NCI-H345 (cell line): Measurements from ENCODE around the gene PLOD3.

Experiments
- DNase-seq: peaks from one replicate; lab custom pipeline; 2025; lab: John Stamatoyannopoulos, UW

The PLOD3 gene

DNA sequence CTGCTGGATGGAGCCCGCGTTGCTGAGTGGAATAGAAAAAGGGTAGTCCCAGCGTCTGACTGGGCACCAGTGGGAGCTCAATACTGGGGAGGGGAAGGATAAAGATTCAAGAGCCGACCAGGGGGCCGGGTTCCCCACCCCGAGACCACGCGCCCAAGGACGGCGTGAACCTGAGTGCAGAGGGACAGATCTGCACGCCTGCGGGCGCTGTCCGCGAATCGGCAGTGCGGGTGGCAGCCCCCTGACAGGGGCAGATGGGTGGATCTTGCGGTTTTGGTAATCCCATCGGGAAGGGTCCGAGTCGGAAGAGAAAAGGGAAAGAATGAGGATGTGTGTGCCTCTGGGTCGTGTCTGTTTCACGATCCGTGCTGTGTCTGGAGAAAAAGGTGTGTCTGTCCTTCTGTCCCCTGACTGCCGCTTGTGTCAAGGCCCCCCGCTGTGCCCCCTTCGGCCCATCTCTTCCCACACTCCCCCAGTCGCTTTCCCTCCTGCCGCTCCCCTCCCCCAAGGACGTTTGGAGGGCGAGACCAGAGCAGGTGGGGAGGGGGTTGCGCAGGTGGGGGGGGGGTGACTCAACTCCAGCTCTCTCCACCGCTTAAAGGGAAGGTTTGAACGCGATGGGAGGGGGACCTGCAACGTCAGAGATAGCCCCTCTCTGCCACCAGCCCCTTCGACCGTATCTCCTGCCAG, 51.3 kb downstream of the PLOD3 start:
- no peak for DNase-seq

DNA sequence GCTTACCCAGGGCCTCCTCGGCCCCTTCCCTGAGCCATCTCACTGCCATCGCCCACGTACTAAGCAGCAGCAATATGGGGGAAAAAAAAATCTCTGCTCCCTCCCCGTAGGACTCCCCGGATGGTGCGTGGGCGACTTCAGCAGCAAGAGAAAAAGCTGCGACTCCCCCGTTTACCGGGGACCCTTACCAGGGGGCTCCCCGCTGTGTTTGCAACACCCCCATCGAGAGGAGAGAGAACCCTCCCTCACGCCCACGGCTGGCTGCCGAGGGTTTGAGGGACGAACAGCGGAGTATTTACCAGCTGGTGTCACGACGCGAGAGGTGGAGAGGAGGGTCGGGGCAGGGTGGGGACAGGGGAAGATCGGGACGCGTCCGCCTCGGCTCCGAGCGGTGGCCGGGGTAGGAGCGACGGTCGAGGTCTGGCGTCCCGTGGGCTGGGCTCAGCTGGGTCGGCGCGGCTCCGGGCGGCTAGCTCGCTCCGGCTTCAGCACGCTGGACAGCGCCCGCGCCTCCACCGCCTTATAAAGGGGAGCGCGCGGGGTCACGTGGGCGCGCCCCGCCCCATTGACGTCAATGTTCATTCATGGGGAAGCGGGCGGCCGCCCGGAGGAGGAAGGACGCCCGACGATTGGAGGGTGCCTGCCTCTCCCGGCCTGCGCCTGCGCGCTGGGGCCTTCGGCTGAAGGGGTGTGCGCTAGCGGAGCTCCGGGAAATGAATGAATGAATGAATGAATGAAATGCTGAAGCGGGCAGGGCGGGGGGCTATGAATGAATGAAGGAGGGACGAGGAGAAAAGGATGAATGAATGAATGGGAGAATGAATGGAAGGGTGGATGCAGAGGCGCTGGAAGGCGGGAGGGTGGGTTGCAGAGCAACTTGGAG, 52.1 kb downstream of the PLOD3 start, which contains the start of gene VGF:
Gene VGF (minus strand): TSS at position 495 of the 883 bp plus-strand sequence. CDS start 726 bp downstream, outside the sequence.
- peak; percentile 95 for DNase-seq

- no peak for DNase-seq
Observed at GRCh38 chr7:101164071-101164840, 53.1 kb downstream of the PLOD3 start.

DNA sequence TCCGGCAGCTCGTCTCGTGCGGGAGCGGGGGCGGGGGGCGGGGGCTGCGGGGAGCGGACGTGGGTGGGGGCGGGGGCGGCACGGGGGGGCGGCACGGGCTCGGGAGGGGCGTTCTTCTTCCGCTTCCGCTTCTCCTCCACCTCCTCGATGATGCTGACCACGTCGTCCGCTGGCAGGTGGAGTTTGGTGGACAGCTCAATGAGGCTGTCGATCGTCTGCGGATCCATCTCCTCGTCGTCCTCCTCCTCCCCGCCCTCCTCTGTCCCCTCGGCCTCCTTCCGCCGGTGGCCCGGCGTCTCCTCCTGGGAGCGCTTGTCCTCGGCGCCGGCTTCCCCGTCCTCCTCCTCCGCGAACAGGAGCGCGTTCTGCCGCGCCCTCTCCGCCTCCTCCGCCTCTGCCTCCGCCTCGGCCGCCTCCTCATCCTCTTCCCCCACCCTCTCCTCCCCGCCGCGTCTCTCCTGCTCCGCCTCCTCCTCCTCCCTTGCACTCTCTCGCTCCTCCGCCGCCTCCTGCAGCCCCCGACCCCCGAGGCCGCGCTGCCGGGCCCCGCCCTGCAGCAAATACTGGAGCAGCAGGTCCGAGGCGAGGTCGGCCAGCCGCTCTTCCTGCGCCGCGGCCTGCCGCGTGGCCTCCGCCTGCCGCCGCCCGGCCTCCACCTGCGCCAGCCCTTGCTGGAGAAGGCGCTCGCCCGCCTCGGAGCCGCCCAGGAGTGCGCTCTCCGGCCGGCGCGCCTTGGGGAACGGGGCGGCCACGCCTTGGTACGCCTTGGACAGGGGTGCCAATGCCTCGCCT, 53.9 kb downstream of the PLOD3 start:
- DNase-seq, result peak; percentile 76

DNA sequence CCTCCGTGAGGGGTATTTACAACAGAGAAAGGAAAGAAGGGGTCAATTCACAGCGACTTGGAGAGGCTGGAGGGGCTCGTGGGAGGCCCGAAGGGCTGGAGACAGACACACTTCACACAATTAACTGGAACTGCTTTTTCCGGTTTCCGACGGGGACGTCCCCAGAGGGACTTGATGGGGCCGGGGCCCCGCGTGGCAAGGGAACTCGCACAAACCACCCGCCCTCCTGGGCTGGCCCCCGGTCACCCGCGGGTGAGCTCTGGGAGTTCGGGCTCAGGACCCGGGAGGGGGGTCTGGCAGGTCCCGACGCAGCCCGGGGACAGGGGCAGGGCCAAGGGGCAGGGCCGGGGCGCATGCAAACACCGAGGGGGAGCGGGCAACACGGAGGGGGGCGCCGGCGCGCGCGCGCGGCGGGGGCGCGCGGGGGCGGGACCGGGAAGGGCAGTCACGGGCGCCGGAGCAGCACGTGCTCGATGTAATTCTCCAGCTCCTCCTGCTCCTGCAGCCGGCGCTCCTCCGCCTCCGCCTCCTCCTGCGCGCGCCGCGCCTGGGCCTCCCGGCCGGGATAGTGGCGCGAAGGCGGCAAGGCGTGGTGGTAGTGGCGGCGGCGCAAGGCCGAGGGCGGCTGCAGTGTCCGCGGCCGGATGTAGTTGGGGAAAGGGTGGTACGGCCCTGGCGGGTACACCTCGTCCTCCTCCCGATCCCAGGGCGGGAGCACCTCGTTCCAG, 54.7 kb downstream of the PLOD3 start:
- peak; percentile 76 for DNase-seq

GRCh38 chr7:101161692-101162471, 55.5 kb downstream of the PLOD3 start:
- no peak for DNase-seq

- no peak for DNase-seq
Observed at GRCh38 chr7:101160910-101161309, 56.5 kb downstream of the PLOD3 start.

DNA sequence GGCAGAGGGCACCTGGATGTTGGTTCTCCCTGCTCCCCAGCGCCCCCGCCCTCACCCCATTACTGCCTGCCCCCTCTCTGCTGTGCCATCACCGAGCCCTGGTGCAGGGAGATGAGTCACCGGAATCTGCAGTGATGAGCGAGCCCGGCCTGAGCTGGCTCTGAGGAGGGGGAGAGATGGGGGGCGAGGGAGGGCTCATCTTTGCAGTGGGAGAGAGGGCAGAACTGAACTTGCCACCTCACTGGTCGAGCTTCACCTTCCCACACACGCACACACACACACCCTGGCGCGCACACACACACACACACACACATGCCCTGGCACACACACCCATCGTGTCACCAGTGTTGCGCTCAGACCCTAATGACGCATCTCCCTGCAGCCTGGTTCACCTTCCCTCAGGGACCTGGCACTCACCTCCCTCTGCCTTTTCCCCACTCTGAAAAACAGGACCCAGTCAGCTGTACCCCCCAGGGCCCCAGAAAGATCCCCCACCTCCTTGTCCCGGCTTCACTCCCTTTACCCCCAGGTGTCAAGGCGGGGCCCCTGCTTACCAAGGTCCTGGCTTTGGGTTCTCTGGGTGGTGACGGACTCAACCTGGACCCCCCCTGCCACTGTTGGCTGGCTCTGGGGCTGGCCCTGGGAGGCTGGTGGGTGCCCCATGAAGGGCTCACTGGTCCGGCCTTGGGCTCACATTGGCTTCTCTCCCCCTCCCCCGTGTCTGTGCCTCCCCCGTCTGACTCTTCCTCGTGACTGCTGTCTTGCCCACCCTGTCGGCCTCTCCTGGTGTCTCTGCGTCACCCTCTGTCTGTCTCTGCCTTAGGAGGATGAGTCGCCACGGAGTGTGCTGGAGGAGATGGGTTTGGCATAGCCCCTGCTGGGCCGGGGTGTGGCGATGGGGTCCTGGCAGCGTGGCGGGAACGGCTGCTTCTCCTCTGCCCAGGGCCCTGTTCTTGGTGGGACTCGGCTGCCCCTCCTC, 57.4 kb downstream of the PLOD3 start:
- DNase-seq, result no peak

DNA sequence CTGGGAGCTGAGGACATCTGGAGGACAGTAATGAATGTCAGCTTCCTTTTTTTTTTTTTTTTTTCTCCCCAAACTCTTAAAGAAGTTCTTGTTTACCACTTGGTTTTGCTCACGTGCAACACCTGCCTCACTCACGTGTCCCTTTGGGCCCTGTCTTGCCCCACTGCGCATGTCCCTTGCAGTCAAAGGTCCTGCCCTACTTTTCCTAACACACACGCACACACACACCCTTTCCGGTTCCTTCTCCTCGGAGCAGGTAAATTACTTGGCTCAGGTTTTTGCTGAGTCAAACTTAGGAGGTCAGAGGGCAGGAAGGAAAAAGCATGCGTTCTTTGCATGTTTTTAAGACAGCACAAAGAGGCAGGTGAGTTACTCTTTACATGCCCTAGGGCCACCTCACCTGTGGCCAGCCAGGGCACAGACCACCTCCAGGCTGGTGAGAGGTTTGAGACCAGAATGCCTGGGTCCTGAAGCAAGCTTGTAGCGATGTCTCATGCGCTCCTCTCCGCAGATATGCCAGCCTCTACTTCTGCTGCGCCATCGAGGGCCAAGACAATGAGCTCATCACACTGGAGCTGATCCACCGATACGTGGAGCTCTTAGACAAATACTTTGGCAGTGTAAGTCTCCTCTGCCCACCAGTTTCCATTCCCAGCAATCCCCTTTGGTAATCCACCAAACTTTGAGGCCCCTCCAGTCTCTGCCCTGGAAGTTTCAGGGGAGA, 60.4 kb downstream of the PLOD3 start:
- no peak for DNase-seq

DNA sequence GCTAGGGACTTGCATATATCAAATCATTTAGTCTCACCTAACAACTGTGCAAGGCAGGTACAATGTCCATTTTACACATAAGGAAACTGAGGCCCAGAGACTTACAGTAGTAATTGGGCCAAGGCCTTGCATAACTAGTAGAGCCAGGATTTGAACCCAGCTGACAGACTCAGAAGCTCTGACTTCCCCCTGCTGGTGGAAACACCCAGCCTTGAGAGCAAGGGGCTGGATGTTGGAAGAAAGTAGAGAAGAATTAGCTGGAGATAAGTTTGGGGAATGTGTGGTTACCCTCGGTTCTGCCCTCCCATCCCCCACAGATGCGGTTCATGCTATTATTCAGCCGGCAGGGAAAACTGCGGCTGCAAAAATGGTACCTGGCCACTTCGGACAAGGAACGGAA, 61.1 kb downstream of the PLOD3 start:
- no peak for DNase-seq
